GM08714 (cell line): ENCODE data around the gene C11orf21.
"Not testable (repeated sequence)": the region's sequence is repeated elsewhere in the genome, so short reads cannot be mapped to it uniquely, and the experiment has no call there.

Source experiments
- H3K4me3 ChIP-seq: fragments of 200-500 bp; sonication (Bioruptor generic); 2 replicates; pipeline ENCODE4 v1.5.1; 2014; ENCODE audit warnings: mild to moderate bottlenecking, low read length, inconsistent platforms
- ZNF274 ChIP-seq: IDR thresholded peaks from 2 replicates; pipeline ENCODE4 v1.6.1; 2012; ENCODE audit warnings: mild to moderate bottlenecking, low read depth, low read length

The C11orf21 gene

DNA sequence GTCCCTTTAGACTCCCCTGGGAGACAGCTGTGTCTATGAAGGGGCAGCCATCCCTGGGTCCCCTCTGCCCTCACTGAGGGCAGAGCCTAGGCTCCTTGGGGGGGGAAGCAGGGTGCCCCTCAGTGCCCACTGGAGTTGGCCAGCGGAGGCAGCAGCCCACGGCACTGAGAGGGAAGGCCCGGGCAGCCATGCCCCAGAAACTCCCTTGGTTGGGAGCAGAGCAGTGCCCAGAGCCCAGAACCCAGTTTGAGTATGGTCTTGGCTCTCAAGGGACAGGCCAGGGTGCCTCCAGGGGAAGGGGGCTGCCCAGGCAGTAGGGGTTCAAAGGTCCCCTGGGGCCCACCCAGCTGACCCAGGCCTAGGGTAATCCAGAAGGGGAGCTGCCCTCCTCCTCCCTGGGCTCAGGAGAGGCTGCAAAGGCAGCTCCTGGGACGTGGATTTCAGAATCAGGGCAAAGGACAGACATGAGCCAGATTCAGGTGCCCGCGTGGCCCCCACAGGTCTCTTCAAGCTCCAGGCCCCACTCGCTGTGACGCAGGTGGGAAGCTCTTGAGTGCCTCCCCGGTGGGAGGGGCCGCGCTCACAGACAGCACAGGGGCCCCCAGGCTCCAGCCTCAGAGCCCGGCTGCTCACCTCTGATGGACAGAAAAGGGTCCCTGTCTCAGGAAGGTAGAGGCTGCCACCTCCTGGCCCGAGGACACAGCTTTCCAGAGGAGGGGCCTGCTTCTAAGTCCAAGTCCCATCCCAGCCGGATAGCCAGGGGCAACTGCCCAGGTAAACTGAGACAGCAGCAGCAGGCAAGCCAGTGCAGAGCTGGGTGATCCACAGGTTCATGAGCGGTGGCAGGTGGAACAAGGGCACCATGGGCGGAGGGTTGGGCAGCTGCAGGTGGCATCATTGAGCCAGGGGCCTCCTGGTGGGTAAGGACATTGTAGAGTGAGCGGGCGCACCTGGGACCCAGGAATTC is 2.6 kb downstream of the C11orf21 start:
- TF ChIP-seq ZNF274, result no peak
- no peak overlapping the region for H3K4me3 ChIP-seq

DNA sequence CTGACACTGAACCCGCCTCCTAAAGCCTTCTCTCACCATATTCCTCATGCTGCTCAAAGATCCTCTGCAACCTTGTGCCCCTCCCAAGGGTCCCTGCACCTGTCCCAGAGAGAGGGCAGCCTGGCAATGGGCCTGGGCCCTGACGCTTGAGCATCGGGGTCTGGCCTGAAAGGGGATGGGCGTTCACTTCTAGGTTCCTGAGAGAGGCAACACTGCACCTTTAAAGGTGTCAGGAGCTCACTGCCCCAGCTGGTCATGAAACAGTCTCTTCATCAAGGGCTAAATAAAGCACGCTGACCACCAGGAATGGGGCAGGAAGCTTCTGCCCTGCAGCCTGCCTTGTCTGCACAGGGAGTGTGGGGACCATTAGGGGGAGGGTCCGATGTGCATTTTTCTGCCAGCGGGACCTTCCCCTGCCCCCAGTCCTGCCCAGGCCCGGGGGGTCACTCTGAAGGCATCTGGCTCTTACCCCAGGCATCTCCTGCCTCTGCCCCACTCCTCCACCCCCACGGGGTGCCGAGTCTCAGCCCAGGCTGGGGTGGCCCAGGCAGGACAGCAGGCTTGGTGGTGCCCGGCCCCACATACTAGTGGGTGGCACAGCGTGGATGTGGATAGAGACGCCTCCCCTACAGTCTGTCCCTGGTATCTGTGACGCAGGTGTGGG is 3.5 kb downstream of the C11orf21 start:
- H3K4me3 ChIP-seq, result no peak overlapping the region
- TF ChIP-seq ZNF274, result no peak

DNA sequence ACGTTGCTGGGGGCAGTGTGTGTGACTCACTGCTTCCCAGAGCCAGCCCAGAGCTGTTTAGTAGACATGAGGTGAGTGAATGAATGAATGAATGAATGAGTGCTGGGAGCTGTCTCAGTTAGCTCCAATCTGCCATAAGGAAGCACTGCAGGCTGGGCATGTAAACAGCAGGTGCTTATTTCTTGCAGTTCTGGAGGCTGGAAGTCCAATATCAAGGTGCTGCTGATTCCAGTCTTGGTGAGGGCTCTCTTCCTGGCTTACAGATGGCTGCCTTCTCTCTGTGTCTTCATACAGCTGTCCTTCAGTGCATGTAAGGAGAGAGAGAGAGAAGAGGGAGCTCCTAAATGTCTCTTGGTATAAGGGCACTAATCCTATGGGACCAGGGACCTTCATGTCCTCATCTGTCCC is 4.1 kb downstream of the C11orf21 start:
- TF ChIP-seq ZNF274, result no peak
- H3K4me3 ChIP-seq, result no peak overlapping the region

GRCh38 chr11:2296913-2297622 is 4.7 kb downstream of the C11orf21 start:
- no peak overlapping the region for H3K4me3 ChIP-seq
- TF ChIP-seq ZNF274, result no peak

DNA sequence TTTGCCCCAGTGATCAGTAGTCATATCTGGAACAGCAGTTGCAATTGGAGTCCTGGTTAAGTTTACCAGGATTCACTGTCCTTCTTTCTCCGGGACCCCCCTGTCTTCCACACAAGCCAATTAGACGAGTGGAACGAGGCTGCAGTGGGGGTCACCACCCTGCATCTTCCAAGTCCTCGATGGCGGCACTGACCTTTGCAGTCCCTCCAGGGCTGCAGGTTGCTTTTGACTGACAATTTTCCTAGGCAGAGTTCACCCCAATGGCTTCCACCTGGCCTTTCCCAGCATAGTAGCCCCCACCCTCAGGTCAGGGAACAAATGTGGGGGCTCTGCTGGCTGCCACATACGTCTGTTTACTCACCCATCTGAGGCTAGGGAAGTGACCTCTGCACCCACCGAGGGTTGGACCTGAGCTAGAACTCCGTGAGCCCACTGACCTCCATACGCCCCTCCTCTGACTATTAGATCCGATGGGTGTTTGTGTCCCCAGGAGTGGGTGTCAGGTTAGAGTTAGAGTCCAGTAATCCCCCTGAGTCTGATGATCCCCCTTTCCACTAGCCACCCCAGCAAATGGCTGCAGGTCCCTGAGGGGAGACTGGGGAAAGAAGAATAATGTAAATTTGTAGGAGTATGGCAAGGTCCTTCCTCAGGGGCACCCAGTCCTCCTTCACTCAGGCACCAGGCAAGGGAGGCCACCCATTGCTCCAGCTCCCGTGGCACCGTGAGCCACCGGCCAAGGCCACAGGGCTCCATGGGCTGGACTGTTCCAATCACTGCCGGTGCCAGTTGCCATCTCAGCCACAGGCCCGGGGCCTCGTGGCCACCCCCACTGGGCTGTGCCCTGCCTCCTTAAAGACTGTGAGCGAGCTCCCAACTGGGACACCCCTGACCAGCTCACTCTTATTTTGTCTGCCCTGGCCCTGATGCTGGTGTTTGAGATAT is 5.5 kb downstream of the C11orf21 start:
- no peak overlapping the region for H3K4me3 ChIP-seq
- TF ChIP-seq ZNF274, result no peak

GRCh38 chr11:2294926-2295290 is 6.8 kb downstream of the C11orf21 start:
- no peak overlapping the region for H3K4me3 ChIP-seq
- no peak for TF ChIP-seq ZNF274

GRCh38 chr11:2293984-2294925 is 7.5 kb downstream of the C11orf21 start:
- TF ChIP-seq ZNF274, result no peak
- no peak overlapping the region for H3K4me3 ChIP-seq

DNA sequence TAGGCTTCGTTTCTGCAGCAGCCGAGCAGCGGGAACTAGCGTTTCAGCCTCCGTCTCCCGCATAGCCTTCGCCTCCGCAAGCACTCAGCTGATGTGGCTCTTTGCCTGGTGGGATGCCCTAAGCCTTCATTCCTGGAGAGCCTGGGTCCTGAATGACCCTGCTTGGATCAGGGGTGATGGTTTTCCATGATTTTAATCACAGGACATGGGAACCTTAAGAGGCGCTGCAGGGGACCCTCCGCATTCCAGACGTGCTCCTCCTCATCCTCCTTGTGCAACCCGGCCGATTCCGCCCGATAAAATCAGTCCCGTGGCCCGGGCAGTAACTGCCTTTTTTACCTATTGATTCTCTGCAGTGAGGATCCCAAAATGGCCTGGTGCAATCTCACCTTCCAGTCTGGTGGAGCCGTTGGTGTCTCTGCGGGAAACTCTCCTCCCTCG is 8.2 kb downstream of the C11orf21 start:
- TF ChIP-seq ZNF274, result no peak
- H3K4me3 ChIP-seq, result no peak overlapping the region

DNA sequence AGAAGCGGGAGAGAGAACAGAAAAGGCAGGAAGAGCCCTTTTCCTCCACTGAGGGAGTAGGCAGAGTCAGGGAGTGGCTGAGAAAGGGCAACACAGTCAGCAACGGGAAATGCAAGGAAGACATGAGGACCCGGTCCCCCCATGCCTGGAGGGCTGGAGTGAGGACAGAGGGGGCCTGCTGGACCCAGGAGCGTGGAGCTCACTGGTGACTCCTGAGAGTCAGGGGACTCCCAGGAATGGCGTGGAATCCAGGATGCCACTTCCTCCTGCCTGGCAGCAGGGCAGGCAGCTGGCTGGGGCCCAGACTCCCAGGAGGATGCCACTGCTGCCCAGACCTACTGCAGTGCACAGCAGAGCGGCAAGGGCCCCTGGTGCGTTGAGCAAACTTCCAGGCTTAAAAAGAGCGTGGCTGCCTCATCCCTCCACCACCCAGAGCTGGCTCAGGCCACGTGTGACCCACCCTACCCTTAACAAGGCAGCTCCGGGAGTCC is 11.3 kb downstream of the C11orf21 start:
- no peak overlapping the region for H3K4me3 ChIP-seq
- TF ChIP-seq ZNF274, result no peak

DNA sequence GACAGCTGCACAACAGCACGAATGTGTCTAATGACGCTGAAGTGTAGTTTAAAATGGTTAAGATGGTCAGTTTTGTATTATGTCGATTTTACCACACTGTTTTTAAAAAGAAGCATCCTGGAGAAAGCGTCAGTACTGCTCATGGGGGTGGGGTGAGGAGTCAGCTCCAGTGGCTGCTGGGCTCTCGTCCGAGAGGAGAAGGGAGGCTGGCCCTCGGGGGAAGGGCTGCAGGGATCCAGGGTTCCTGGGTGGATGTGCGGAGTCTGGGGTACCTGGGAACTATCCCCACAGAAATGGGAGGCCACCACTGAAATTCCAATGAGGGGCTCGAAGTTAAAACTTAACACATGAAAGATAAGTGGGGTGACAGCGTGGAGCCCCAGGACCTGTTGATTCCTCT is 11.9 kb downstream of the C11orf21 start:
- no peak overlapping the region for H3K4me3 ChIP-seq
- no peak for TF ChIP-seq ZNF274

GRCh38 chr11:2289350-2289749 is 12.4 kb downstream of the C11orf21 start:
- TF ChIP-seq ZNF274, result no peak

DNA sequence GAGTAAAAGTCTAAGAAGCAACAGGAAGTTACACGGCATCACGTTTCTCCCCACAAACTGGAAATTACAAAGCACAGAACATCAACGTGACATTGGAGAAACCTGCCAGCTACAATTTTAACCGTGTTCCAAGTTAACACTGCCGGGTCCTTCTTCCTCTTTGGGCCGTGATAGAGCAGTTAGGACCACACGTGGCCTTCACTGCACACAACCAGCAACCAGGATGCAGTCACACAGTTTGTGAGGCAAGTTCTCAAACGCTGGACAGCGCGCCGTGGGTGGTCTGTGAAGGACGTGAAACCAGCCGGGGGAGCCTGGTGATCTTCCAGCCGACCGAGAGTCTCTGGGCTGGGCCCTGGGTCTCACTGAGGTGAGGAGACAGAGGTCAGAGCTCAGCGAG is 14.6 kb downstream of the C11orf21 start:
- no peak for TF ChIP-seq ZNF274

More at GRCh38 chr11:2289350-2289749, 12.4 kb downstream of the C11orf21 start:
- no peak overlapping the region for H3K4me3 ChIP-seq

GRCh38 chr11:2286350-2286749 is 15.4 kb downstream of the C11orf21 start:
- H3K4me3 ChIP-seq, result not testable (repeated sequence)

More for the DNA sequence above, 14.6 kb downstream of the C11orf21 start:
- H3K4me3 ChIP-seq, result no peak overlapping the region
